PC-9 (cell line): ENCODE measurements around the gene SYDE1.

Source experiments
- CTCF ChIP-seq: fragments of 200-600 bp; sonication (generic); conservative IDR thresholded peaks from 2 replicates; pipeline ENCODE4 v1.6.1; 2017; ENCODE audit warnings: mixed run types, antibody characterized with exemption, mild to moderate bottlenecking, moderate library complexity
- EZH2 ChIP-seq: fragments of 200-600 bp; sonication (generic); IDR thresholded peaks from 2 replicates; pipeline ENCODE4 v1.8.0; 2017; ENCODE audit warnings: antibody characterized with exemption, low read depth

DNA sequence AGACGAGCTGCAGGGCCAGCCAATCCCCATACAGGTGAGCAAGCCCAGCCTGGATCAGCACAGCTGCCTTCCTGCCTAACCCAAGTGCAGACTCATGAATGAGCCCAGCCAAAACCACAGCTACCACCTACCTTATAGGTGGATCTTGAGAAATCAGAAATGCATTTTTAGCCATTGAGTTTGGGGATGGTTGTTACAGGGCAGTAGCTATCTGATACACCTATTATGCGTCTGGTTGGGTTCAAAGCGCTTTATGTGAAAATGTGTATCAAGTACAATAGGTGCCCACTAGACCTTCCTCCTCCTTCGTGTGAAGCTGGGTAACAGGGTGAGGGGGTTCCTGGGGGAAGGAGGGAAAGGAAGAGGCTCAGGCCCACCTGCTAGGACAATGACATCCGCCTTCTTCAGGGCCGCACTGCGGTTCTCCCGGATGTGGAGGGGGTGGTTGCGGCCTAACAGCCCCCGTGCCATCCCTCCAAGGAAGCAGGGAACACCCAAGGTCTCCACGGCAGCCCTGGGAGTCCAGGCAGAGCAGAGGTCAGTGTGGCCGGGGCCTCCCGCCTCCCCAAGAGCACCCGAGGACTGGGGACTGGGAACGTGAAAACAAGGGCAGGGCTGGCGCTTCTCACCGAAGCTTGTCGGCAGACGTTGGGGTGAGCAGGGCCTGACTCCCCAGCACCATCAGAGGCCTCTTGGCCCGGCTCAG lies 11.7 kb downstream of the SYDE1 start:
- TF ChIP-seq CTCF (no peak), EZH2 (no peak)
